Endothelial cell of umbilical vein (primary cell): ENCODE data around the gene DAB2.

Experiments used
- POLR2A ChIP-seq: IDR thresholded peaks from 2 replicates; pipeline ENCODE4 v1.6.1; 2012; ENCODE audit warnings: low read depth, mild to moderate bottlenecking, control low read depth, low read length
- POLR2AphosphoS5 ChIP-seq: IDR thresholded peaks from 2 replicates; pipeline ENCODE4 v1.6.1; 2012; ENCODE audit warnings: low read depth, mild to moderate bottlenecking, control low read depth, low read length, moderate library complexity; ENCODE audit not compliant: insufficient read depth
- TF ChIP-seq, protein P1 (sequence below): IDR thresholded peaks from 2 replicates; pipeline ENCODE4 v1.6.1; 2011; ENCODE audit not compliant: insufficient read depth, insufficient read length
- TF ChIP-seq, protein P2 (sequence below), 2 donors: IDR thresholded peaks; 1 replicate in 1 of 2; 2 replicates in 1 of 2; pipeline ENCODE4 v1.5.1; 2011; ENCODE audit warnings: low read length in 2 of 2, mild to moderate bottlenecking in 2 of 2, moderate library complexity in 2 of 2, control low read depth in 1 of 2, inconsistent platforms in 1 of 2, low read depth in 1 of 2; ENCODE audit not compliant: insufficient read depth in 1 of 2; ENCODE audit errors: extremely low read depth in 1 of 2

GRCh38 chr5:39443911-39444310, 19.1 kb upstream of the DAB2 start:
- TF ChIP-seq, protein P1, sequence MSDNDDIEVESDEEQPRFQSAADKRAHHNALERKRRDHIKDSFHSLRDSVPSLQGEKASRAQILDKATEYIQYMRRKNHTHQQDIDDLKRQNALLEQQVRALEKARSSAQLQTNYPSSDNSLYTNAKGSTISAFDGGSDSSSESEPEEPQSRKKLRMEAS, result no peak
- TF ChIP-seq, protein P2, sequence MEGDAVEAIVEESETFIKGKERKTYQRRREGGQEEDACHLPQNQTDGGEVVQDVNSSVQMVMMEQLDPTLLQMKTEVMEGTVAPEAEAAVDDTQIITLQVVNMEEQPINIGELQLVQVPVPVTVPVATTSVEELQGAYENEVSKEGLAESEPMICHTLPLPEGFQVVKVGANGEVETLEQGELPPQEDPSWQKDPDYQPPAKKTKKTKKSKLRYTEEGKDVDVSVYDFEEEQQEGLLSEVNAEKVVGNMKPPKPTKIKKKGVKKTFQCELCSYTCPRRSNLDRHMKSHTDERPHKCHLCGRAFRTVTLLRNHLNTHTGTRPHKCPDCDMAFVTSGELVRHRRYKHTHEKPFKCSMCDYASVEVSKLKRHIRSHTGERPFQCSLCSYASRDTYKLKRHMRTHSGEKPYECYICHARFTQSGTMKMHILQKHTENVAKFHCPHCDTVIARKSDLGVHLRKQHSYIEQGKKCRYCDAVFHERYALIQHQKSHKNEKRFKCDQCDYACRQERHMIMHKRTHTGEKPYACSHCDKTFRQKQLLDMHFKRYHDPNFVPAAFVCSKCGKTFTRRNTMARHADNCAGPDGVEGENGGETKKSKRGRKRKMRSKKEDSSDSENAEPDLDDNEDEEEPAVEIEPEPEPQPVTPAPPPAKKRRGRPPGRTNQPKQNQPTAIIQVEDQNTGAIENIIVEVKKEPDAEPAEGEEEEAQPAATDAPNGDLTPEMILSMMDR (IDR thresholded peaks at IDR 0.05; ENCODE audit: extremely low read depth in 1 of 2, insufficient read depth in 1 of 2, low read depth in 1 of 2, low read length in 2 of 2), result no peak
- TF ChIP-seq POLR2A, result no peak
- no peak for TF ChIP-seq POLR2AphosphoS5
